ENCODE measurements around the gene CHD9NB.

The CHD9NB gene

DNA sequence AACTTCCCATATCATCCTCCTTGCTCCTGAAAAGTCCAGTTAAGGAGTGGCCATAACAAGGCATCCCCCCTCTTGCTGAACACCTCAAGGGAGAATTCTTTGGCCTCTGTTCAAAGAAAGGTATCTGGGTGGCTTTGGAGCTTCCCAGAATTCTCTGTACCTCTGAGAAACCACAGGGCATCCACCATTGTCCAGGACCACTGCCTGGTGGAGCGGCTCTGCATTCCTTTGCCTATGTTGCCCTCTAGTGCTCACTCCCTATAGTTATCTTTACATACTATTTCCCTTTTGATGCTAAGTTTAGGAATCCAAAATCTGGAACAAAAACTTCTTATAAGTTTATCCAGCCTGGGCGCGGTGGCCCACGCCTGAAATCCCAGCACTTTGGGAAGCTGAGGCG lies 30.3 kb downstream of the CHD9NB start:
- DNase-seq = no peak

DNA sequence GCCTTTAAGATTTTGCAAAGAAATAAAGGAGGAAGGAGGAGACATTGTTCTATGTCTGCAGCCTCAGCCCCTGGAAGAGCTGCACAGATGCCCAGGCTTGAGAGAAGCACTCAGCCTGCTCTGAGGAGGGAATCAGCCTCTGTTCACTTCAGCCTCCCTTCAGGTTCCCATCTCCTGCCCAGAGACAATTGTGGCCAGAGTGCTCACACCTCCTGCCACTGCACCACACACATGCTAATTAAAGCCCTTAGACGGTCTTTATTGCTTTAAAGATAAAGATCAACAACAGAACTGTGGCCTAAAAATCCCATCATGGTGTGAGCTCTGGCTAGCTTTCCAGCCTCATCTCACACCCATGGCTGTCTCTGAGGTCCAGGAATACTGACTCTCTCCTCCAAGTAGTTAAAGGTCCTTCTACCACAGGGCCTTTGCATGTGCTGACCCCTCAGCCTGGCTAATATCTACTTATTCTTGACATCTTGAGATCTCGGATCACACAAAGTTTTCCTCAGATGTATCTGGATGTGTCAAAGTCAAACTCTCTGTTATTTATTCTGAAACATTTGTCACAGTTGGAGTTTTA lies 33.8 kb downstream of the CHD9NB start:
- no peak for DNase-seq

DNA sequence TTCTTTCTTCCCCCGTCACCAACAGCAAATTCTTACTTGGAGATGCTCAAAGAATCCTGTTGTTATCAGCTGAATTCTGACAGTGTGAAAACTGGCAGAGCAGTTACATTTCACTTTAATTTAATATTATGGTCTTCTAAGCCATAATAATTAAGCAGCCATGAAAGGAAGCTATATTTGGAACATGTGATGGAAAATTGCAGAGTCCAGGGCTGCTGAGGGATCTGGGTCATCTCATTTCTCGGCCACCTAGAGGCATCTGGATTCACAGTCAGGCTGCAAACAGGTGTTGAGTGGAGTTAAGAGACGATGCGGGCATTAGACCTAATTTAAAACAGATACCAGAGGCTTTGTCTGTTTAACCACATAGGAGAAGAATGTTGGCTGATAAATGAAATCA lies 38.4 kb downstream of the CHD9NB start:
- DNase-seq = no peak

DNA sequence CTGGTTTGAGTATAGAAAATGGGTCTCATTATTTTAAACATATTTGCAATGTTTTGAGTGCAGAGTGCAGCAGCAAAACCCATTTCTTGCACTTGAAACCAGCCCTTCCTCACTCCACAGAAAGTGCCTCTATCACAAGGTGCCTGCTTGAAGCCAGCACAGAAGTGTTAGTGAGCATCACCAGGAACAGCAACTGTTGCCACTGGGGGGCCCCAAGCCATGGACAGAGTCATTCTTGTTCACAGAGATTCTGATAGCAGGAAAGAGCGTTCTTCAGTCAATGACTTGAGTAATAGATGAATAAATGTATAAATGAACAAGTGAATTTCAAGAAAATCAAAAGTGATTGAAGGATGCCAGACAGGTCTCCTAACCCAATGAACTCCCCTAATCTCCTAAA lies 45.6 kb downstream of the CHD9NB start:
- no peak for DNase-seq

DNA sequence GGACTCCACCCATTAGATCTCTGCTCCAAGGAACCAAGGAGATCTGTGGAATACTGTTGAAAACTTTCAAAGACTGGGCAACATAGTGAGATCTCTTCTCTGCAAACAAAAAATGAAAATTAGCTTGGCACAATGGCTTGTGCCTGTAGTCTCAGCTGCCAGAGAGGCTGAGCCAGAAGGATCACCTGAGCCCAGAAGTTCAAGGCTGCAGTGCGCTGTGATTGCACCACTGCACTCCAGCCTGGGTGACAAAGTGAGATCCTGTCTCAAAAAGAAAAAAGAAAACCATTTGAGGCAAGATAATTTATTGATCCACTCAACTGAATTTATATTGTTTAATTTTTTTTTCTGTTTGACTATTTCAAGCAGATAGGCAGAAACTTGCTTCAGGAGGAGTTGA lies 54.8 kb downstream of the CHD9NB start:
- DNase-seq = no peak

DNA sequence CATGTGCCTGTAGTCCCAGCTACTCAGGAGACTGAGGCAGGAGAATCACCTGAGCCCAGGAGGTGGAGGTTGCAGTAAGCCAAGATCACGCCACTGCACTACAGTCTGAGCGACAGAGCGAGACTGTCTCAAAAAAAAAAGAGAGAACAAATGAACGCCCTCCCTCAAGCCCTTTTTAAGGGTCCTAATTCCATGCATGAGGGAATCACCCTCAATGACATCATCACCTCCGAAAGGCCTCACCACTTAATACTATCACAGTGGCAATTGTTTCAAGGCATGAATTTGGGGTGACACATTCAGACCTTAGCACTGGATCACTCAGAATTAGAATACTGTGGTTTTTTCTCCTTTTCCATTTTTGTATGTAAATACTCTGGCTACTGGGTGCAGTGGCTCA lies 57.8 kb downstream of the CHD9NB start:
- no peak for DNase-seq

DNA sequence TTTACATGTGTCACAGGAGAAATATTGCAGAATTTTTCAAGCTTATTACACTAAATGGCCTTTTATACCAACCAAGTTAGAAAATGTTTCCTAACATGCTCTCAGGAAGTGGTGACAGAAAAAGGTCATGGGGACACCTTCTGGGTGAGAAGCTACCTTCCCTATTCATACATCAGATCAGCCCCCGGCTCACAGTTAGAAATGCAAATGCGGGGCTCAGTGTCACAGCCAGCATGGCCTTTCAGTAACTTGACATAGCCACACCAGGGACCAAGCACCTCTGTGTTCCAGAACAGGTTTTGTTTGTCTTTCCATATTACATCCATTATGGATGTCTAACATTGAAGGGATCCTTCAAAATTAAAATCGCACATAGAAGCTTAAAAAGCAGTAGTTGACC lies 59.5 kb downstream of the CHD9NB start:
- DNase-seq = no peak

DNA sequence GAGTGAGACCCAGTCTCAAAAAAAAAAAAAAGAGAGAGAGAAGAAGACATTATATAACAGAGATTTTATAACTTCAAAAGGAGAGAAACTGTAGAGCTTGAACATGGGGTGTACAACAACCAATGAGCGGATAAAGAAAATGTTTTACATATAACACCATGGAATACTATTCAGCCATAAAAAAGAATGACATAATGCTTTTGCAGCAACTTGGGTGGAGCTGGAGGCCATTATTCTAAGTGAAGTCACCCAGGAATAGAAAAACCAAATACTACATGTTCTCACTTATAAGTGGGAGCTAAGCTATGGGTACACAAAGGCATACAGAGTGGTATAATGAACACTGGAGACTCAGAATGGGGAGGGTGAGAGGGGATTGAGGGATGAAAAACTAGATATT lies 61.1 kb downstream of the CHD9NB start:
- DNase-seq = no peak

Data from CD4-positive, alpha-beta T cell treated with Interleukin-4 for 1 hour (primary cell).